GM12878 (cell line): ENCODE data around the gene PRSS33. TPM values are rescaled to one million over a fixed set of nuclear protein-coding genes. Genes with fewer than 3 reads are reported as not detected.

Source experiments
- ATAC-seq: fragments of 200-7000 bp; cut with Tn5 transposase; 3 replicates; pipeline ENCODE4 v1.9.1; 2020; ENCODE audit warnings: mild to moderate bottlenecking, moderate library complexity
- BruUV-seq: library from RNA; stranded (reverse); fragments of 400-500 nt; replicated peaks from 2 replicates; lab custom pipeline; 2021; lab: Mats Ljungman, UMichigan
- CTCF ChIA-PET: fragments of 300-600 bp; sonication (Branson Sonifier 250); formaldehyde crosslinking; extraction: SDS; loops from one replicate; lab custom pipeline; 2021; ENCODE audit warnings: inconsistent platforms; lab: Yijun Ruan, JAX
- POLR2A ChIA-PET: fragments of 350-600 bp; formaldehyde crosslinking; extraction: SDS; loops from one replicate; lab custom pipeline; 2021; ENCODE audit warnings: inconsistent platforms; lab: Charles Lee
- RAD21 ChIA-PET: fragments of 300-600 bp; sonication (Branson Sonifier 250); formaldehyde crosslinking; loops from one replicate; lab custom pipeline; 2023; ENCODE audit warnings: antibody characterized with exemption; ENCODE audit not compliant: unreplicated experiment; lab: Charles Lee
- SMC1A ChIA-PET: fragments of 300-600 bp; sonication (Branson Sonifier 250); formaldehyde crosslinking; loops from one replicate; lab custom pipeline; 2023; ENCODE audit not compliant: unreplicated experiment, uncharacterized antibody; lab: Charles Lee
- DNase-seq: peaks from one replicate; pipeline ENCODE4 v3.0.0-alpha.2; 2011; ENCODE audit warnings: low read depth, low spot score
- FAIRE-seq: peaks from 3 replicates; lab custom pipeline; 2011; peaks lifted over from hg19 to GRCh38; lab: Jason Lieb, UNC
- H2AFZ ChIP-seq: 2 replicates; pipeline ENCODE4 v1.6.0; 2011; ENCODE audit warnings: low read depth, low read length, control low read depth; ENCODE audit not compliant: control insufficient read depth
- H3K27ac ChIP-seq: 2 replicates; pipeline ENCODE4 v1.5.1; 2011; ENCODE audit warnings: control low read depth; ENCODE audit not compliant: control insufficient read depth, insufficient read depth
- H3K27me3 ChIP-seq, 2 experiments: replicated peaks in 1 of 2; 2 replicates each; pipeline versions ENCODE4 v1.6.0 to v1.6.1; 2011; ENCODE audit warnings: low read length in 1 of 2; ENCODE audit not compliant: control insufficient read depth in 2 of 2, insufficient read depth in 2 of 2
- H3K36me3 ChIP-seq, 2 experiments: 2 replicates each; pipeline ENCODE4 v1.5.1; 2011; ENCODE audit warnings: low read length in 1 of 2; ENCODE audit not compliant: control insufficient read depth in 2 of 2, insufficient read depth in 2 of 2
- H3K4me1 ChIP-seq: 2 replicates; pipeline ENCODE4 v1.6.1; 2011; ENCODE audit warnings: mild to moderate bottlenecking, low read length, moderate library complexity, mixed read lengths; ENCODE audit not compliant: control insufficient read depth, insufficient read depth
- H3K4me2 ChIP-seq: 2 replicates; pipeline ENCODE4 v1.6.0; 2011; ENCODE audit warnings: control low read depth; ENCODE audit not compliant: control insufficient read depth, insufficient read depth
- H3K4me3 ChIP-seq: fragments of 200-600 bp; sonication (generic); 2 replicates; pipeline ENCODE4 v1.5.1; 2016
- H3K79me2 ChIP-seq: 2 replicates; pipeline ENCODE4 v1.6.0; 2011; ENCODE audit warnings: low read length; ENCODE audit not compliant: control insufficient read depth, insufficient read depth
- H3K9ac ChIP-seq: 2 replicates; pipeline ENCODE4 v1.8.0; 2011; ENCODE audit warnings: low read length, control low read depth, mixed read lengths; ENCODE audit not compliant: control insufficient read depth, insufficient read depth
- H3K9me3 ChIP-seq: replicated peaks from 3 replicates; pipeline ENCODE4 v1.5.1; 2011; ENCODE audit warnings: mild to moderate bottlenecking, low read length; ENCODE audit not compliant: control insufficient read depth, insufficient read depth
- H4K20me1 ChIP-seq: 2 replicates; pipeline ENCODE4 v1.6.0; 2011; ENCODE audit not compliant: control insufficient read depth, insufficient read depth
- ASH2L ChIP-seq: fragments of 300-600, 200-600 bp; sonication (generic); IDR thresholded peaks from 2 replicates; pipeline ENCODE4 v1.6.1; 2017; ENCODE audit warnings: low read depth, mild to moderate bottlenecking, borderline replicate concordance
- DPF2 ChIP-seq: fragments of 450-650 bp; IDR thresholded peaks from 2 replicates; pipeline ENCODE4 v1.6.1; 2017; ENCODE audit warnings: mild to moderate bottlenecking
- EZH2 ChIP-seq: IDR thresholded peaks from 2 replicates; pipeline ENCODE4 v1.6.1; 2012; ENCODE audit warnings: low read depth, mild to moderate bottlenecking, control low read depth, inconsistent platforms, low read length, borderline replicate concordance; ENCODE audit not compliant: control insufficient read depth
- FOXM1 ChIP-seq: IDR thresholded peaks from 2 replicates; pipeline ENCODE4 v1.6.1; 2012; ENCODE audit warnings: low read depth, mild to moderate bottlenecking, inconsistent platforms, low read length, moderate library complexity
- IKZF1 ChIP-seq: fragments of 450-650 bp; conservative IDR thresholded peaks from 2 replicates; pipeline ENCODE4 v1.6.1; 2017; ENCODE audit warnings: antibody characterized with exemption, mild to moderate bottlenecking
- IKZF2 ChIP-seq, 2 experiments: fragments of 450-650 bp; IDR thresholded peaks; 2 replicates each; pipeline ENCODE4 v1.6.1; 2017; ENCODE audit warnings: mild to moderate bottlenecking in 2 of 2, moderate library complexity in 2 of 2
- KLF5 ChIP-seq: fragments of 450-650 bp; IDR thresholded peaks from 2 replicates; pipeline ENCODE4 v1.6.1; 2014; ENCODE audit warnings: mild to moderate bottlenecking; ENCODE audit not compliant: partially characterized antibody
- RCOR1 ChIP-seq: conservative IDR thresholded peaks from 2 replicates; pipeline ENCODE4 v1.6.1; 2012; ENCODE audit warnings: low read depth, low read length, improper control_type of control experiment
- RFX5 ChIP-seq: IDR thresholded peaks from 2 replicates; pipeline ENCODE4 v1.6.1; 2011; ENCODE audit warnings: low read depth, low read length, improper control_type of control experiment
- SREBF1 ChIP-seq: IDR thresholded peaks from 2 replicates; pipeline ENCODE4 v1.6.1; 2012; ENCODE audit warnings: mild to moderate bottlenecking, low read length
- SUPT20H ChIP-seq: IDR thresholded peaks from 2 replicates; pipeline ENCODE4 v1.6.1; 2011; ENCODE audit warnings: low read depth, mild to moderate bottlenecking, low read length, moderate library complexity, borderline replicate concordance; ENCODE audit not compliant: control insufficient read depth
- ZNF622 ChIP-seq: fragments of 450-650 bp; IDR thresholded peaks from 2 replicates; pipeline ENCODE4 v1.6.1; 2017; ENCODE audit warnings: mild to moderate bottlenecking, inconsistent platforms
- WGBS: methylation state at CpG from one replicate; pipeline ENCODE4 v1.1.6; 2016; ENCODE audit warnings: low lambda C conversion rate; ENCODE audit not compliant: insufficient replicate concordance, insufficient coverage; ENCODE audit errors: missing lambda C conversion rate; 5-methylcytosine and 5-hydroxymethylcytosine counted together
- in situ Hi-C: fragments of 300-500 bp; cut with MboI; formaldehyde crosslinking; loops from 9 replicates; pipeline ENCODE4 v1.14.3; 2018; ENCODE audit warnings: mixed read lengths
- intact Hi-C: fragments of 100-400 bp; cut with micrococcal nuclease; formaldehyde crosslinking; loops from one replicate; pipeline ENCODE4 v1.14.2; 2022; ENCODE audit not compliant: unreplicated experiment
- polyA plus RNA-seq, 11 experiments: library from polyadenylated mRNA; depleted of rRNA in 4 of 11; unstranded in 6 of 11; stranded (reverse) in 5 of 11; fragments of >200 nt; fragmentation: Nextera tagmentation in 4 of 11; fragmentation: Illumina TruSeq in 1 of 11; extraction: Ambion mirVana in 4 of 11; extraction: Trizol in 1 of 11; gene quantifications; 1 replicate in 1 of 11; 2 replicates in 10 of 11; pipeline versions ENCODE4 v1.2.1 to v1.2.3, GENCODE V29; 2011 to 2016; ENCODE audit warnings: inconsistent platforms in 2 of 11, missing spikeins in 2 of 11, low read depth in 1 of 11
- total RNA-seq, 4 experiments: library from RNA; depleted of rRNA in 3 of 4; stranded (reverse); fragments of >200 nt in 3 of 4; fragmentation: Illumina TruSeq in 1 of 4; extraction: Trizol in 1 of 4; gene quantifications; 2 replicates each; pipeline versions ENCODE4 v1.2.1 to v1.2.3, GENCODE V29; 2013 to 2021
- TF ChIP-seq, protein P1 (sequence below): fragments of 450-650 bp; IDR thresholded peaks from 2 replicates; pipeline ENCODE4 v1.6.1; 2017; ENCODE audit warnings: mild to moderate bottlenecking, moderate library complexity
- TF ChIP-seq, protein P2 (sequence below): IDR thresholded peaks from 2 replicates; pipeline ENCODE4 v1.6.1; 2011; ENCODE audit warnings: low read depth, mild to moderate bottlenecking, low read length, moderate library complexity, borderline replicate concordance; ENCODE audit errors: extremely low read depth
- TF ChIP-seq, protein P3 (sequence below): fragments of 450-650 bp; IDR thresholded peaks from 2 replicates; pipeline ENCODE4 v1.6.1; 2016; ENCODE audit warnings: mild to moderate bottlenecking

PRSS33 gene
- total and polyA plus RNA-seq, 10 of the 15 experiments (the other 5 are each of a cell fraction or from before 2014, with no cell fraction given): not detected

DNA sequence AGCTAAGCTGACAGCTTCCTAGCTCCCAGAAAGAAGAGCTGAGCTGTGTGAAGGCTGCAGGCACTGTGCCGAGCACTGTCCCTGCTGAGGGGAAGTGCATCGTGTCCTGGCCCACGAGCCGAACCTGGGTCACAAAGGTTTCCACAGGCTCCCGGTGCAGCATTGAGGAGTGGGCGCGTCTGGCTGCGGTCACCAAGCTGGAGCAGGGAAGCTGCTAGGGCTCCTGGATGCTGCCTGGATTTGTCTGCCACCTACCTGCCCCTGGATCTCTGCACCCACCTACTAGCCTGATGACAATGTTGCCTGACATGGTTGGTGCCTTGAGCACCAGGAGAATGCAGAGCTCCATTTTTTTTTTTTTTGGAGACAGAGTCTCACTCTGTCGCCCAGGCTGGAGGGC is 41.4 kb downstream of the PRSS33 start:
- H3K4me3 ChIP-seq: no peak overlapping the region
- CTCF ChIA-PET: no interaction called here
- WGBS: 76% methylated on average over 9 of the region's 9 CpGs
- no peak overlapping the region for H2AFZ ChIP-seq
- peaks cover 4% of the 10 kb centered on the region; the same call in 1 of the 2 replicates for H3K4me1 ChIP-seq
- no TSS peak for BruUV-seq
- no peaks in the 10 kb centered on the region for H3K27me3 ChIP-seq
- ATAC-seq (no peak), FAIRE-seq (no peak), DNase-seq (no peak)
- intact Hi-C loops (no loop called here), in situ Hi-C loops (no loop called here)
- SMC1A ChIA-PET: no interaction called here
- TF ChIP-seq EZH2 (no peak), IKZF2 (IDR thresholded peaks at IDR 0.05) (no peak), DPF2 (no peak), SREBF1 (no peak), RCOR1 (no peak), KLF5 (no peak), ASH2L (no peak), SUPT20H (no peak), IKZF1 (no peak), FOXM1 (no peak), ZNF622 (no peak), RFX5 (no peak)
- TF ChIP-seq, protein P1, sequence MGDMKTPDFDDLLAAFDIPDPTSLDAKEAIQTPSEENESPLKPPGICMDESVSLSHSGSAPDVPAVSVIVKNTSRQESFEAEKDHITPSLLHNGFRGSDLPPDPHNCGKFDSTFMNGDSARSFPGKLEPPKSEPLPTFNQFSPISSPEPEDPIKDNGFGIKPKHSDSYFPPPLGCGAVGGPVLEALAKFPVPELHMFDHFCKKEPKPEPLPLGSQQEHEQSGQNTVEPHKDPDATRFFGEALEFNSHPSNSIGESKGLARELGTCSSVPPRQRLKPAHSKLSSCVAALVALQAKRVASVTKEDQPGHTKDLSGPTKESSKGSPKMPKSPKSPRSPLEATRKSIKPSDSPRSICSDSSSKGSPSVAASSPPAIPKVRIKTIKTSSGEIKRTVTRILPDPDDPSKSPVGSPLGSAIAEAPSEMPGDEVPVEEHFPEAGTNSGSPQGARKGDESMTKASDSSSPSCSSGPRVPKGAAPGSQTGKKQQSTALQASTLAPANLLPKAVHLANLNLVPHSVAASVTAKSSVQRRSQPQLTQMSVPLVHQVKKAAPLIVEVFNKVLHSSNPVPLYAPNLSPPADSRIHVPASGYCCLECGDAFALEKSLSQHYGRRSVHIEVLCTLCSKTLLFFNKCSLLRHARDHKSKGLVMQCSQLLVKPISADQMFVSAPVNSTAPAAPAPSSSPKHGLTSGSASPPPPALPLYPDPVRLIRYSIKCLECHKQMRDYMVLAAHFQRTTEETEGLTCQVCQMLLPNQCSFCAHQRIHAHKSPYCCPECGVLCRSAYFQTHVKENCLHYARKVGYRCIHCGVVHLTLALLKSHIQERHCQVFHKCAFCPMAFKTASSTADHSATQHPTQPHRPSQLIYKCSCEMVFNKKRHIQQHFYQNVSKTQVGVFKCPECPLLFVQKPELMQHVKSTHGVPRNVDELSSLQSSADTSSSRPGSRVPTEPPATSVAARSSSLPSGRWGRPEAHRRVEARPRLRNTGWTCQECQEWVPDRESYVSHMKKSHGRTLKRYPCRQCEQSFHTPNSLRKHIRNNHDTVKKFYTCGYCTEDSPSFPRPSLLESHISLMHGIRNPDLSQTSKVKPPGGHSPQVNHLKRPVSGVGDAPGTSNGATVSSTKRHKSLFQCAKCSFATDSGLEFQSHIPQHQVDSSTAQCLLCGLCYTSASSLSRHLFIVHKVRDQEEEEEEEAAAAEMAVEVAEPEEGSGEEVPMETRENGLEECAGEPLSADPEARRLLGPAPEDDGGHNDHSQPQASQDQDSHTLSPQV: no peak
- TF ChIP-seq, protein P2, sequence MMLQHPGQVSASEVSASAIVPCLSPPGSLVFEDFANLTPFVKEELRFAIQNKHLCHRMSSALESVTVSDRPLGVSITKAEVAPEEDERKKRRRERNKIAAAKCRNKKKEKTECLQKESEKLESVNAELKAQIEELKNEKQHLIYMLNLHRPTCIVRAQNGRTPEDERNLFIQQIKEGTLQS: no peak
- TF ChIP-seq, protein P3, sequence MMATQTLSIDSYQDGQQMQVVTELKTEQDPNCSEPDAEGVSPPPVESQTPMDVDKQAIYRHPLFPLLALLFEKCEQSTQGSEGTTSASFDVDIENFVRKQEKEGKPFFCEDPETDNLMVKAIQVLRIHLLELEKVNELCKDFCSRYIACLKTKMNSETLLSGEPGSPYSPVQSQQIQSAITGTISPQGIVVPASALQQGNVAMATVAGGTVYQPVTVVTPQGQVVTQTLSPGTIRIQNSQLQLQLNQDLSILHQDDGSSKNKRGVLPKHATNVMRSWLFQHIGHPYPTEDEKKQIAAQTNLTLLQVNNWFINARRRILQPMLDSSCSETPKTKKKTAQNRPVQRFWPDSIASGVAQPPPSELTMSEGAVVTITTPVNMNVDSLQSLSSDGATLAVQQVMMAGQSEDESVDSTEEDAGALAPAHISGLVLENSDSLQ: no peak
- no peak overlapping the region for H3K4me2 ChIP-seq
- no peak overlapping the region for H3K27ac ChIP-seq
- no peaks in the 10 kb centered on the region; the same call in 1 of the 2 replicates for H4K20me1 ChIP-seq
- no peaks in the 10 kb centered on the region for H3K36me3 ChIP-seq
- RAD21 ChIA-PET: no interaction called here
- no peaks in the 10 kb centered on the region for H3K9me3 ChIP-seq
- peaks cover 5% of the 10 kb centered on the region for H3K79me2 ChIP-seq
- POLR2A ChIA-PET: interaction anchor here (0.6 kb wide), 2 partner anchors 64 to 130 kb away, joined by 3 read pairs; partner anchors contain the start of gene KCTD5
- no peak overlapping the region for H3K9ac ChIP-seq
